Stimulated activated naive CD8-positive, alpha-beta T cell treated with anti-CD3 and anti-CD28 coated beads, Interleukin-15, Interleukin-2, amounts not matched to agents 100 ng/mL and 50 ng/mL, for 24 hours (primary cell): ENCODE data around the gene ADAMTS17.

ENCODE experiments used
- H3K27ac Mint-ChIP-seq: one replicate; pipeline ENCODE4 v1.8.0; 2021; ENCODE audit warnings: mild to moderate bottlenecking, mixed read lengths
- H3K27me3 Mint-ChIP-seq: one replicate; pipeline ENCODE4 v1.8.0; 2021; ENCODE audit warnings: mixed read lengths
- H3K36me3 Mint-ChIP-seq: one replicate; pipeline ENCODE4 v1.8.0; 2021; ENCODE audit warnings: low read depth, mixed read lengths
- H3K4me1 Mint-ChIP-seq: one replicate; pipeline ENCODE4 v1.8.0; 2021; ENCODE audit warnings: low read depth, mixed read lengths
- H3K4me3 Mint-ChIP-seq: one replicate; pipeline ENCODE4 v1.8.0; 2021; ENCODE audit warnings: mild to moderate bottlenecking, mixed read lengths
- H3K9me3 Mint-ChIP-seq: one replicate; pipeline ENCODE4 v1.8.0; 2021; ENCODE audit warnings: mixed read lengths

Gene ADAMTS17

GRCh38 chr15:100256970-100257650 lies 84.7 kb downstream of the ADAMTS17 start:
- H3K36me3 Mint-ChIP-seq = peaks cover 9% of the 10 kb centered on the region
- H3K27ac Mint-ChIP-seq = no peak overlapping the region
- H3K4me3 Mint-ChIP-seq = no peak overlapping the region
- no peaks in the 10 kb centered on the region for H3K27me3 Mint-ChIP-seq
- no peaks in the 10 kb centered on the region for H3K9me3 Mint-ChIP-seq
- H3K4me1 Mint-ChIP-seq = no peaks in the 10 kb centered on the region

GRCh38 chr15:100256101-100256969 lies 85.4 kb downstream of the ADAMTS17 start:
- H3K36me3 Mint-ChIP-seq = peaks cover 9% of the 10 kb centered on the region
- no peak overlapping the region for H3K27ac Mint-ChIP-seq
- H3K4me1 Mint-ChIP-seq = no peaks in the 10 kb centered on the region
- H3K27me3 Mint-ChIP-seq = no peaks in the 10 kb centered on the region
- no peaks in the 10 kb centered on the region for H3K9me3 Mint-ChIP-seq
- H3K4me3 Mint-ChIP-seq = no peak overlapping the region

DNA sequence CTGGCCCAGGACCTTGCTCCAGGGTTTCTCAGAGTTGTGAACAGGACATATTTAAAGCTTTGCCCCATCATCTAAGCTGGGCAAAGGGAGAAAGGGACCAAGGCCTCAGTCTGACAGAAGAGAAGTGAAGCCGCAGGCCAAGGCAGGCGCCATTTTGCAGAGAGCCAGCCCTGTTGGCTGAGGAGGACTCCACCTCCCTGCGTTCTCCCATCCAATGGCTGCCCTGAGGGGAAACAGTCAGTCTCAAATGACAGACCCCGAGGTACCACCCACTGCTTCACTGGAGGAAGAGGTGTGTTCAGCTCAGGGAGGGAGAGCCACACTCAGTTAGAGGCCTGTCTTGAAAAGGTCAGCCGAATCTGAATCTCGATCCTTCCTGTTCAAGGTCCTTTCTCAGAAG lies 86.1 kb downstream of the ADAMTS17 start:
- Mint-ChIP-seq H3K4me1 (no peaks in the 10 kb centered on the region), H3K4me3 (no peak overlapping the region), H3K27ac (no peak overlapping the region), H3K36me3 (peaks cover 9% of the 10 kb centered on the region), H3K27me3 (no peaks in the 10 kb centered on the region), H3K9me3 (no peaks in the 10 kb centered on the region)

GRCh38 chr15:100254691-100255090 lies 87.1 kb downstream of the ADAMTS17 start:
- no peaks in the 10 kb centered on the region for H3K4me1 Mint-ChIP-seq
- H3K4me3 Mint-ChIP-seq = no peak overlapping the region
- no peaks in the 10 kb centered on the region for H3K9me3 Mint-ChIP-seq
- H3K27ac Mint-ChIP-seq = no peak overlapping the region
- no peaks in the 10 kb centered on the region for H3K27me3 Mint-ChIP-seq
- peaks cover 9% of the 10 kb centered on the region for H3K36me3 Mint-ChIP-seq

- Mint-ChIP-seq H3K27ac (no peak overlapping the region), H3K27me3 (no peaks in the 10 kb centered on the region), H3K9me3 (no peaks in the 10 kb centered on the region), H3K36me3 (peaks cover 9% of the 10 kb centered on the region), H3K4me1 (no peaks in the 10 kb centered on the region), H3K4me3 (no peak overlapping the region)
Measured at GRCh38 chr15:100254285-100254684, 87.5 kb downstream of the ADAMTS17 start.

DNA sequence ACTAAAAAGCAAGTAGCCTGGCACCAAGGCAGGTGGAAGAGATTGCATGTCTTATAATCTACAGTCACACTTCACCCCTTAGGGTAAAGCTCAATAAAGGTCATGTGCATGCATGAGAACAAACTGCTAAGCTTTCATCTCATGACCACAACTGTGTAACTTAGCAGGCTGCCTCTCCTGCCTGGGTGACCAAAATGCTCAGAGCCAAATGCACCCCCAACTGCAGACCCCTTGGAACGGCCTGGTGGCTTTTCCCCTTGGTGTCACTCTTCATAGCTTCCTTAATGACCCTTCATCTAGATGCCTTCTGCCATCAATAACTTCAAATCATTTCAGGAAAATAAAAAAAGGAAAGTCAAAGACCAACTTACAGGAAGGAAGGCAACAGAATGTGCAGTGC lies 88.1 kb downstream of the ADAMTS17 start:
- H3K27me3 Mint-ChIP-seq = no peaks in the 10 kb centered on the region
- H3K4me3 Mint-ChIP-seq = no peak overlapping the region
- H3K36me3 Mint-ChIP-seq = peaks cover 9% of the 10 kb centered on the region
- H3K9me3 Mint-ChIP-seq = no peaks in the 10 kb centered on the region
- H3K27ac Mint-ChIP-seq = no peak overlapping the region
- H3K4me1 Mint-ChIP-seq = no peaks in the 10 kb centered on the region

DNA sequence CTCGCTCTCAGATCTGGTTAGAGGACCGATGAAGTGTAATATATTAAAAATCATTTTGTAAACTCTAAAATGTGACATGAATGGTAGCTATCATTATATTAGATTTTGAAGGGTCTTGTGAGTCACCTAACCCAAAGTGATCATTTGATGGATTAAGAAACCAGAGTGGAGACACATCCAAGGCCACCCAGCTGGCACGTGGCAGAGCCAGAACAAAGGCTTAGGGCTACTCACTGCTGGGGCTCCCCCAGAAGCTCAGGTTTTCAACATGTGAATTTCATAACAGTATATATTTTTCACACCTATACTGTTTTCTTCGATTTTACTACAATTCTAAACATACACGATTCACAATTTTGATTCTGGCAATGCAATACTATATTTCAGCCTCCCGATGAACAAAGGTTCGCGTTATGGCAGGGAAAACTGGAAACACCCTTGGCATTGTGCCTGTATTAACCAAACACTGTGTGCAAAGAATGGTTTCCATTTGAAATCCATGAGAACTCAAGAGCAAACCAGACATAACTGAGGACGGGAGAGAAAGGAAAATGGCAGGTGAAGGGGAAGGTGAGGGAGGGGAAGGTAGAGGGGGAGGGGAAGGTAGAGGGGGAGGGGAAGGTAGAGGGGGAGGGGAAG lies 88.9 kb downstream of the ADAMTS17 start:
- Mint-ChIP-seq H3K36me3 (peaks cover 3% of the 10 kb centered on the region), H3K4me1 (no peaks in the 10 kb centered on the region), H3K9me3 (no peaks in the 10 kb centered on the region), H3K4me3 (no peak overlapping the region), H3K27me3 (no peaks in the 10 kb centered on the region), H3K27ac (no peak overlapping the region)

DNA sequence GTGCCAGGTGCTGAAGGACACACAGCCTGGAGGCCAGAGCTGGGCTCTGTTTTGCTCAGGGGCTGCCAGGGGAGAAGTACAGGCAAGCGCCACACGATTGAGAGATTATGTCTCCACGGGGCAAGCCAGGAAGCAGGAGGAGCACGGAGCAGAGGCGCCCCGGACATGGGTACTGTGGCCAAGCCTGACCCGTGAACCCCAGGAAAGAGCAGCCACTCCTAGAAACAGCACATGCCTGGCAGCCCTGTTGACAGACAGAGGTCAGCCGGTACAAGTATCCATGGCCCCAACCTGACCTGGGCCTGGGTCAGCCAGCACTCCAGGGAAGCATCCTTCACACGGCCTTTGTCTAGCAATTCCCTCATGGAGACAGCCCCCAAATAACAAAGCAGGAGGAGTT lies 89.4 kb downstream of the ADAMTS17 start:
- Mint-ChIP-seq H3K9me3 (no peaks in the 10 kb centered on the region), H3K27me3 (no peaks in the 10 kb centered on the region), H3K27ac (no peak overlapping the region), H3K36me3 (no peaks in the 10 kb centered on the region), H3K4me1 (no peaks in the 10 kb centered on the region), H3K4me3 (no peak overlapping the region)

DNA sequence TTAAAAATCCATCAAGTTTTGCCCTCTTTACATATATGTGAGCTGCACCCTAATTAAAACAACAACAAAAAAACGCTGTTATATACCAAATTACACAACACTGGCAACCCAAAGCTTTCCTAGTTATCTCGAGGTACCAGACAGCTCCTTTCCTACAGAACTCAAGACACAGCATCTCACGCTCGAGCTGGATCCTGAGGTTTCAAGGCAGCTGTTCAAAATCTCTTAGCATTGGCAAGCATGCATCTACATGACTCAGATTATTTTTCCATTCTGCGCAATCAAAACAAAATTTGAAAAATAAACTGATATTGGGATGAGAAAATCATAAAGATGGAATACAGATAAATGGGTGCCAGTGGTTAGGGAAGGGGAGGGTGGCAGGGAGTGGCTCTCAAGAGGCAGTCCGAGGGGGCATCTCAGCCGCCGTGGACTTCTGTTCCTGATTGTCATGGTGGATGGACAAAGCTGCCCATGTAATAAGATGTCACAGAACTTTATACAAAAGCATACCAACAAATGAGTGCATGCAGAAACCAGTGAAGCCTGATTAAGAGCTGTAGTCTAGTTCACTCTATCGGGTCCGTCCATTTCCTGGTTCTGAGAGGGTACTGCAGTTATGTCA lies 91.5 kb downstream of the ADAMTS17 start:
- no peaks in the 10 kb centered on the region for H3K27me3 Mint-ChIP-seq
- H3K4me3 Mint-ChIP-seq = no peak overlapping the region
- H3K4me1 Mint-ChIP-seq = no peaks in the 10 kb centered on the region
- no peaks in the 10 kb centered on the region for H3K9me3 Mint-ChIP-seq
- no peak overlapping the region for H3K27ac Mint-ChIP-seq
- H3K36me3 Mint-ChIP-seq = no peaks in the 10 kb centered on the region

GRCh38 chr15:100249096-100249815 lies 92.5 kb downstream of the ADAMTS17 start:
- H3K27ac Mint-ChIP-seq = no peak overlapping the region

GRCh38 chr15:100248236-100248635 lies 93.5 kb downstream of the ADAMTS17 start:
- H3K4me1 Mint-ChIP-seq = no peaks in the 10 kb centered on the region
- no peaks in the 10 kb centered on the region for H3K36me3 Mint-ChIP-seq
- no peak overlapping the region for H3K27ac Mint-ChIP-seq
- H3K4me3 Mint-ChIP-seq = no peak overlapping the region
- no peaks in the 10 kb centered on the region for H3K27me3 Mint-ChIP-seq
- no peaks in the 10 kb centered on the region for H3K9me3 Mint-ChIP-seq

More at GRCh38 chr15:100249096-100249815, 92.5 kb downstream of the ADAMTS17 start:
- Mint-ChIP-seq H3K9me3 (no peaks in the 10 kb centered on the region), H3K27me3 (no peaks in the 10 kb centered on the region), H3K36me3 (no peaks in the 10 kb centered on the region), H3K4me3 (no peak overlapping the region), H3K4me1 (no peaks in the 10 kb centered on the region)

GRCh38 chr15:100247228-100248225 lies 94.2 kb downstream of the ADAMTS17 start:
- H3K9me3 Mint-ChIP-seq = peaks cover 4% of the 10 kb centered on the region
- peaks cover 3% of the 10 kb centered on the region for H3K36me3 Mint-ChIP-seq
- H3K4me1 Mint-ChIP-seq = no peaks in the 10 kb centered on the region
- H3K4me3 Mint-ChIP-seq = no peak overlapping the region
- H3K27ac Mint-ChIP-seq = no peak overlapping the region
- H3K27me3 Mint-ChIP-seq = no peaks in the 10 kb centered on the region

GRCh38 chr15:100245855-100246254 lies 95.9 kb downstream of the ADAMTS17 start:
- no peaks in the 10 kb centered on the region for H3K27me3 Mint-ChIP-seq
- no peak overlapping the region for H3K4me3 Mint-ChIP-seq
- H3K27ac Mint-ChIP-seq = no peak overlapping the region
- H3K4me1 Mint-ChIP-seq = no peaks in the 10 kb centered on the region
- peaks cover 4% of the 10 kb centered on the region for H3K9me3 Mint-ChIP-seq
- peaks cover 3% of the 10 kb centered on the region for H3K36me3 Mint-ChIP-seq
